HG02623 (cell line): Measurements from ENCODE around the gene SHISA9.
"Not testable (repeated sequence)": the region's sequence is repeated elsewhere in the genome, so short reads cannot be mapped to it uniquely, and the experiment has no call there.

Experiments used
- ATAC-seq: cut with Tn5 transposase; IDR thresholded peaks from one replicate; pipeline ENCODE4 v1.9.1; 2021; ENCODE audit warnings: moderate library complexity; ENCODE audit not compliant: unreplicated experiment

Gene SHISA9

DNA sequence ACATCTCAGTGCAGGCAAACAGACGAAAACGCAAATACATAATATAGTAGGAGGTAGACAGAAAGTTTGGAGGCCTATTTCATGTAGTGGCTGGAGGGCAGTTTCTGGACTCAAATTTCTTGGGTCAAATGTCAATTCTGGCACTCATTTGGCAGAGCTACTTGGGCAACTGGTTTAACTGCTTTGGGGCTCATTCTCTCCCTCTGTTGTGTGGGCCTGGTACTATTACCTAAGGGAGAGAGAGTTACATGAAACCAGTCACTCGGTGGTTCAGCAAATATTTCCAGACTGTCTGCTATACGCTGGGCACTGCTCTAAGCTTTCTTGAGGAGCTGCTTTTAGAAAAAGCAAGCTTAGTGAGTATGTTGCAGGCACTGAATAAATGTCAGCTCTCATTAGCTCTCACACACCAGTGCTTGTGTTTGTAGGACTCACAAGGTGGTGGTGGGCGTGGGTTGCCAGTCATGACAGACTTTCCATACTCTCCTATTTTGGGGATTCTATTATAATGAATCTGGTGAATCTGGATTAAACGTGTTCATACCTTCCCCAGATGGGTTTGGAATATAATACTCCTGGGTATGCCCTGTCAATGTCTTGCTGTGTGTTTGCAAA lies 1.8 kb upstream of the SHISA9 start:
- ATAC-seq, result no peak

DNA sequence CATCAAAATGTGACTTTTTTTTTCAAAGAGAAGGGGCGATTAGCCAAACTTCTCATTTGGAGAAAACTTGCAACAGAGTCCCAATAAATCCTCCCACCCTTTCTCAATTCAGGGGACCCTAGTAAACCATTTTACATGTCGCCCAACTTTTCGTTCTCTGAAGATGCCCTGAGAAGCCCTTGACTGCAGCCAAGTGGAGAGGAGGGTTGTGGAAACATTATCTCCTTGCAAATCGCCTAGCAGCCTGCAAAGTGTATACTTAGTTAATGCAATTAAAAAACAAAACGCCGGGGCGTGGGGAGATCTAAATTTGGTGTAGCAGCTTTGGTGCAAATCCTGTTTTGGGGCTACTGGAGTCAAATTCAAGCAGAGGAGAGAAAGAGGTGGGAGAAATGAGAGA lies 1.2 kb upstream of the SHISA9 start:
- no peak for ATAC-seq

DNA sequence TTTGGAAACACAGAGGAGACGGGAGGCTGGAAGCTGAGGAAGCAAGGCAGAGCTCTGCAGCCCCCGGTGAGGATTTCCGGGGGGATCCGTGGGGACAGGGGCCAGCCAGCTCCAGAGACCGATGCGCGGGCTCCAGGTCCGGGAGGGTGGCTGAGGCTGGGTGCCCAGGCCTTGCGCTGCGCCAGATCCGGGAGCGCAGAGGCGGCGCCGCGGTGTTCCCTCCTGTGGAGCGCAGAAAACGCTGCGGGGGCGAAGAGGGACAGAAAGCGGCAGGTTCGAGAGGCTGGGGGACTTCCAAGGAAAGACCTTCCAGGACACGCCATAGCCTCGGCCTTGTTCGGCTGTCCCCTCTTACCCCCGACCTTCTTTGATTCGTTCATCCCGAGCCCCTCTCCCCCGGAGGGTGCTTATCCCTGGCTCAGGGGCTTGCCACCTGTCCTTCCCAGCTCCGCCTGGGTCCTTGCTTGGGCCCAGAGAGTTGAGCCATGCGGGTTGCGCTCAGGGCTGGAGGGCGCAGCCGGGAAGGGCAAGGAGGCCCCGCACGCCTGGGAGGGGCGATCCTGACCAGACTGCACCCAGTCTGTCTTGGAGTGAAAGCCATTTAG lies 697 bp upstream of the SHISA9 start:
- no peak for ATAC-seq

DNA sequence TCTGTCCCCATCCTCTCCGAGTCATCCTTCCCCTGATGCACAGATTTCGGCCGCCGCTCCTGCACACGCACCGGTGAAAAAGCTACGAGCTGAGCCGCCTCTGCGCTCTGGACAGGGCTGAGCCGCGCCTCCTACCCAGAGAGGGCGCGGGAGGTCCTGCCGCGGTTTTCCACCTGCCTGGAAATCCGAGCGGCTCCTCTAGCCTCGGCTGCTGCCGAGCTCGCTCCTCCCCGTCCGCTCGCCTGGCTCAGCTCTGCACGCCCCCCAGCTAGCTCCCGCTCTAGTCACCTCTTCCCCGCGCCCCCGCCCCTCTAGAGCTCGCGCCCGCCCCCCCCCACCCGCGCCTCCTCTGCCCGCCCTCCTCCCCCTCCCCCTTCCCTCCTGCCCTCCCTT lies 198 bp upstream of the SHISA9 start:
- no peak for ATAC-seq

DNA sequence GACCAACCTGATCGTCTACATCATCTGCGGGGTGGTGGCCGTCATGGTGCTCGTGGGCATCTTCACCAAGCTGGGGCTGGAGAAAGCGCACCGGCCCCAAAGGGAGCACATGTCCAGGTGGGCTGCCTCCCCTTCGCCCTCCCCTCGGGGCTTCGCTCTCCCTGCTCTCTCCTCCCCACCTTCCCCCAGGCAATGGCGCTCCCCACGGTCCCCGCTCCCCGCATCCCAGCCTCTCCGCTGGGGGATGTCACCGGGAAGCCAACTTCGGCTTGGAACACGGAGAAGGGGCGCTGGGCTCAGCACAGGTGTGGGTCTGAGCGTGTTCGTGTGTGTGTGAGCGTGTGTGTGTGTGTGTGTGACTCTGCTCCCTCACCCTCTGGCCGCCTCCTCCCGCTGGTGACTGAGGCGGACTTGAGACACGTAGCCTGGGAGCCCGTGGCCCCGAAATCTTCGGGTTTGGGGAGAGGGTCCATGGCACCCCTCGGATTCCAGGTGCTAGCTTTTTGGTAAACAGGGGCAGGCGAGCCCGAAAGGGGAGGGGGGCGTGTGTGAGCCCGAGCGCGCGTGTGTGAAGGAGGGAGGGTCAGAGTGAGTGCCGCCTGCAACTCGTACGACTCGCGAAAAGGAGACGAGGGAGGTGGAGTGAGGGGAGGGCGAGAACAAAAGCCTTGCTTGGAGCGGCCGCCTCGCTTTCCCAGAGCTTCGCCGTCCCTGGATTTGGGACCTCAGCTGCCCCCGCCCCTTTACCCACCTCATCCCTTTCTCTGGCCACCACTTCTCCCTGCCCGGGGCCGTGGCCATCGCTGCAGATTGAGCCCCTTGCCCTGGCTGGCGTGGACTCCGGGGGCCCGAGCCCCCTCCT lies 1.3 kb downstream of the SHISA9 start:
- ATAC-seq, result no peak

DNA sequence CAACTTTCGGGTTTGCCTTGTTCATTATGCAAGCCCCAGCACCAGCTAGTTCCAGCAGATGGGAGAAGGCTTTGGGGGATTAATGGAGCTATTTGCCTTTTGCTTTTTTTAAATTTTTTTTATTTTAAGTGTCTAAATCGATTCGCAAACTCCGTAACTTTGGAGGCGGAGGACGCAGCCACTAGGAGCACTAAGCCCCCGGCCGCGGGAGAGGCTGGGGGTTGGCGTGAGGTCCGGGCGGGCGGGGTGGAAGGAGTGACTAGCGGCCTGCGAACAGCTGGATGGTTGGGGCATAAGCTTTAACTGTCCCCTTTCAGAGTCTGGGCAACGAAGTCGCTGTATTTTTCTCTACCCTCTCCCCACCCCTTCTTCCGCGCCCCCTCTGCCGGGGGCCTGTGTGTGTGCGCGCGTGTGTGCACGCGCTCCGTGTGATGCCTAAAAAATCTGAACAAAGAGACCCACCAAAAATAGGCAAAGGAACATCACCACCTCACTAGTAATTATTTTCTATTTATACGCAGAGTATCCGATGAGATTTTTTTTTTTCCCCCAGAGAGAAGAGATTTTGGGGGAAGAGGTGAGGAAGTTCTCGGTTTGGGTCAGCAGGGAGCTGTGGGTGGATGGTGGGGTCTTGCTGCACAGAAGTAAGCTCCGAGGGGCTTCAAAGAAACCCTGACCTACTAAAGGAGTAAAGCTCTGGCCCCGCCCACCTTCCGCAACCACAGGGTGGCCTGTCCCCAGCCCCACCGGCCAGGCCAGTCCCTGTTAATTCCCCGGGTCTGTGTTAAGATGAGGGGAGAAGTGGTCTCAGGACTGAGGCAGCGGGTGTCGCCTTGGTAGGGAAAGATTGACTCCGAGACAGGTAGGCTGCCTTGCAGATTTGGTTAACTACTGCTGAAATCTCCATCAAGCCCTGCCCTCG lies 2.3 kb downstream of the SHISA9 start:
- no peak for ATAC-seq

DNA sequence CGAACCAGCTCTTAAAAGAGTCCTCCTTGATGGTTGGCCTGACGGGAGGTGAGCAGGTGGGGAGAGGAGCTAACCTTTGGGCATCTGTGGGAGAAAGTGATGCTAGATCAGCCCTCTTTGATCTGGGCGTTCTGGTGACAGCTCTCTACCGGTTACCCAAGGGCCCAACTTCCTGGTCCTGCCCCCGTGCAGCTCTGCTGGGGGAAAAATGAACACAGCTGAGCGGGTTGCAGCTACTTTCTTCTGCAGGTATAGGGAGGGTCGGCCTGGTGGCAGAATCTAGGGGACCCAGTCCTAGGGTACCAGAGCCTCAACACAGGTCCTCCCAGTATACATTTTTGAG lies 2.9 kb downstream of the SHISA9 start:
- no peak for ATAC-seq

DNA sequence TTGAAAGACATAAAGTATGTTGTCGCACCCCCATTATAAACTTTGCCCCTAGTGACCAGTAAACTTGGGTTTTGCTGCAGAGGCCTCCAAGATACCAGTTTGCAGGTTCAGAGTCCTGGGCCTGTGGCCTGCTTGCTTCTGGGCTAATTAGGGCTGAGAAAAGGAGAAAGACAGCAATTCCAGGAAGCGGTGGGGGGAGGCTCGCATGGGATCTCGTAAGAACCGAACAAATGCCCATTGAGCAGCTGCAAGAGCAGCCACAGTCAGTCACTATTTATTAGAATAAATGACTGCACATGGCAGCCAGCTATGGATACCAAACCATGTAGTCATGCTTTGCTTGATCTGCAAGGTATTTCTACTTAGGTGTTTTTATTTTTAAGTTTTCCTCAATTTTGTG lies 4.9 kb downstream of the SHISA9 start:
- ATAC-seq, result no peak

DNA sequence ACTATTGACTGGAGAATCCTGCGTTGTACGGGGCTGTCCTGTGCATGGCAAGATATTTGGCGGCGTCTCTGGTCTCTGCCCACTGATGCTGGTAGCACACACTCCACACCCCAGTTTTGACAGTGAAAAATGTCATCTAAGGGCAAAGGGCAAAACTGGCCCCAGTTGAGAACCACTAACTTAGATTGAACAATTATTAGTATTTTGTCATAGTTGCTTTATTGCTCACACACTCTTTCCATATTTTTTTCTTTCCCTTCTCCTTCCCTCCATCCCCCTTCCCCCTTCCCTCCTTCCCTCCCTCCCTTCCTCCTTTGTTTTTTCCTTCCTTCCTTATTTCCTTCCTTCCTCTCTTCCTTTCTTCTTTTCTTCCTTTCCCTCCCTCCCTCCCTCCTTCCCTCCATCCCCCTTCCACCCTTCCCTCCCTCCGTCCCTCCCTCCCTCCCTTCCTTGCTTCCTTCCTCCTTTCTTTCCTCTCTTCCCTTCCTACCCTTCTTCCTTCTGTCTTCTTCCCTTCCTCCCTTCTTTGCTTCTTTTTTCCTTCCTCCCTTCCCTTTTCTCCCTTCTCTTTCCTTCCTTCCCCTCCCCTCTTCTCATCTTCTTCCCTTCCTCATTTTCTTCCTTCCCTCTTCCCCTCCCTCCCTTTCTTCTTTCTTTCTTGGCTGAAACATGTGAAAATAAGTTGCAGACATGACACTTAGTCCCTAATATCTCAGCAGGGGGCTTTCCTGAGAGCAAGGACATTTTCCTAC lies 5.5 kb downstream of the SHISA9 start:
- ATAC-seq, result no peak

DNA sequence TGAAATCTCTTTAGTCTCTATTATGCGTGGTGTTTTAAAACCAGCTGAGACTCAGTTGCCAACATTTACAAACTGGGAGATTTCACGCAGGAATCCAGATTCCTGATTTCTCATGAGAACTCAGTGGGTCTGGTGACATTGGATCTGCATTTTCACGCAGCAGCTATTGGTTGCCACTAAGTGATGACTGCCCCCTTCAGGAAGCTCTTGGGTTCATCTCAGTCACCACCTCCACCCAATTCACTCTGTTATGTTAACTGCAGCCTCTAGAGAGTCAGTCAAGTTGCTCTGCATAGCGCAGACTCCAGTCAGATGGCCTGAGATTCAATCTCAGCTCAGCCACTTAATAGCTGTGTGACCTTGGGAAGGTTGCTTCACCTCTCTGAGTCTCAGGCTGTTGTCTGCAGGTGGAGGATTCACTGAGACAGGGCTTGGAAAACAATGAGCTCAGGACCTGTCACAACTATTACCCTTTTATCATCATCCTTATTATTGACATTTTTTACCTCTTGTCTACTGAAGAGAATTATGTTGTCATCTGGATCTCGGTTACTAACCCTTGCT lies 6.4 kb downstream of the SHISA9 start:
- no peak for ATAC-seq

DNA sequence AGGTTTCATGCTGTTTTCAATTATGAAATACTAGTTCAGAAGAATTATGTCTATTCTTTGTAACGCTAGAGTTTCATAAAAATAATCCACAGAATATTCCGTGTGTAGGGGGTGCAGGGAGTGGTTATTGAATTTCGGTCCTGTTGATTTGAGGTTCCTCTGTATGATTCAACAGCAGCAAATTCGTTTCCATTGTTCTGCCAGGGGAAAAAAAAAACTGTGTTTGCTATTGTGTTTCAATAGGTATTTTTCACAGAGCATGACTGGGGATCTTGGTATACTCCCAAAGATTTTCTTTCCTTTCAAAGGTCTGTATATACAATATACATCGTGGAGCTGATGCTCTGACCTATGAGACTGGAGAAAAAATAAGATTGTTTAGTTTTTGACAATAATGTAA lies 15.8 kb downstream of the SHISA9 start:
- no peak for ATAC-seq

DNA sequence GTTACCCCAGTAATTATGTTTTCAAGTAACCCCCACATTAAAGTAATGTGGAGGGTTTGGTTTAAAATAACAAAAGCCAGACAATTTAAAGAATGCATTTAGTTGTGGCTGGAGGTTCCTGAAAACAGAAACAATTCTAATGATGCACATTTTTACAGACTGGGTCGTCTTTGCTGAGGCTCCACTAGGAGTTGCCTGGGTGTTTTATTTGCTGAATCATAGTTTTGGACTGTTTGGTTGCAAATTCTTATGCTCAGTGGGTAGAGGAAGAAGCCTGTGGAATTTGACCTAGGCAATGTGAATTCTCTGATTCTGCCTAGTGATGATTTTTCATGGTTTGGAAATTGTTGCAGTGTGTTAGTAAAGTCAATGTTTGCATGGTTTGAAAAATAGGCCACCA lies 16.3 kb downstream of the SHISA9 start:
- no peak for ATAC-seq

DNA sequence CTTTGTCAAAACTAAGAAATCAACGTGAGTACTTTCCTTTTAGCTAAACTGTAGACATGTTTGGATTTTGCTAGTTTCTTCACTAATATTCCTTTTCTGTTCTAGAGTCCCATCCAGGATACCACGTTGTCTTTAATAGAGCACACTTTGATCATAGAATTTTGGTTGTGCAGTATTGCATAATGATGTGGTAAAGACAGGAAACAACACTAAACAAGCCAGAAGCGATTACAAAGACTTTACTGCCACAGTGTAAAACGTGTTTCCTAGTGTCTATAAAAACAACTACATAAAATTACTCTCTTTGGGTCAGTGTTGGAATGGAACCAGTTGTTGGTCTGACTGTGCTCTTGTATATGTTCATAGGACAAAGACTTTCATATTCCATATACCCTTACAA lies 19.3 kb downstream of the SHISA9 start:
- no peak for ATAC-seq

DNA sequence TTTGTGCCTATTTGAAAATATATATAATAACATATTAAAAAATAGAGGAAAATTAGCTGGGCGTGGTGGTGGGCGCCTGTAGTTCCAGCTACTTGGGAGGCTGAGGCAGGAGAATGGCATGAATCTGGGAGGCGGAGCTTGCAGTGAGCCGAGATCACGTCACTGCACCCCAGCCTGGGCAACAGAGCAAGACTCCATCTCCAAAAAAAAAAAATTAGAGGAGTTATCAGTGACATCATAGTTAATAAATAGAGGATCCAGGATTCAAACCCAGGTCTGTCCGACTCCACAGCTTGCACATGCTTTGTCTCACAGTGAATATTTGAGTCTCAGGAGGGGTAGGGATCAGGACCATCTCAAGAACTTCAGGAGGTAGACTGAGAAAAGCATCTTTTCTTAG lies 22.2 kb downstream of the SHISA9 start:
- not testable (repeated sequence) for ATAC-seq

DNA sequence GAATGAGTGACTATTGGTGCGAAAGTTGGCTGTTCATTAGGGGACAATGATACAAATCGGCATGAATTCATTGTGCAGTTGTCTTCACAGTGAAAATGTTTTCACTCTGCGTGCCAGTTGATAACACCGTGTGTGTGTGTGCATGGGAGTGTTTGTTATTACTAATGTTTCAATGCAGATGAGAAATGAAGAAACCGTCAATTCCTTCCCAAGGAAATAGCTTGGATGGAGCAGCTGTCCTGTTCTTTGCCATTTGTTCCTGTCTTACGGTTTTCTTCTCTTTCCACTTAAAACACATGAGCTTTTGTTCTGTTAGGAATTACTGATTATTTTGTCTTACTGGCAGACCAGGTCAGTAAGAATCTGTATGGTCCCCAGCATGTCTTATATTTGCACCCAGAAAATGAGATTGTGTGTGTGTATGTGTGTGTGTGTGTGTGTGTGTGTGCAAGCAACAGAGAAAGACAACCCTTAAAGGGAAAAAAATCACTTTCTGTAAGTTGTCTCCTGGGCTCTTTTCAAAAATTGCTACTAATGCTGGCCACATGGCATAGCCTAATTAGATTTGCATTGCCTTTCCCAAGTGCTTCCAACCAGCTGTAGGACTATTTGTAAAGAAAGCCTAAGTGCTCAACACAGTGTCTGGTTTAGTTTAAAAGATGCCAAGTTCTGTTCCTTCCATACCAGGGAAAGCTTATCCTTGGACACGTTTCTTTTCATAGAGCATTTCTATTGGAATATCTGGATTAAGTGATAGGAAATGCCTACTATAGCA lies 23.8 kb downstream of the SHISA9 start:
- no peak for ATAC-seq

DNA sequence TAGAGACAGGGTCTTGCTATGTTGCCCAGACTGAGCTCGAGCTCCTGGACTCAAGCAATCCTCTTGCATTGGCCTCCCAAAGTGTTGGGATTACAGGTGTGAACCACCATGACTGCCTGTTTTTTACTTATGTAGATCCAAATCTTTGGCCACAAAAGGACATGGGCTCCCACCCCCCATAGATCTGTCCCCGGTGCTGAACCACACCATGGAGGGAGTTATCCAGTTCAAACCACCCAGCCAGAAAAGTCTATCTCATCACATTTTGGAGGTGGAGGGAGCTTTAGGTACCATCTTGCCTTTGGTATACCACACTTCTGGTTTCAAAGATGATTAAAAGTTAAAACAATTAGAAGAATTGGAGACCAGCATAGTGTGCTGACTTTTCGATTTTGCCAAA lies 26.2 kb downstream of the SHISA9 start:
- ATAC-seq, result no peak

DNA sequence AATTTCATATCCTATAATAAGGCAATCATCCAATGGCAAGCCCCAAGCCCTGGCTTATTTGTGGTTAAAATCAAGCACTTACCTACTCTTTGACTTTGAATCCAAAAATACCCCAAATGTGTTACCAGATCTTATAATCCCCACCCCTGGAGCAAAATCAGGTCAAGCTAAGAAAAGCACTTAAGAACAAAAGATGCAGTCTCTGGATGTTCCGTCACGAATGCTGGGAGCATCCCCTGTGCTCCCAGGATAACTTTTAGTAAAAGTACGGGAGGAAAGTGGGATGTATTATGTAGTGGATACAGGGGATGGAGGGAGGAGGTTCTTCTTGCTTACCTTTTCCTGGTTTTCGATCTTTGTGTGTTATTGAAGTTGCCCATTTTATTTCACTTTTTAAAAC lies 29.5 kb downstream of the SHISA9 start:
- no peak for ATAC-seq

DNA sequence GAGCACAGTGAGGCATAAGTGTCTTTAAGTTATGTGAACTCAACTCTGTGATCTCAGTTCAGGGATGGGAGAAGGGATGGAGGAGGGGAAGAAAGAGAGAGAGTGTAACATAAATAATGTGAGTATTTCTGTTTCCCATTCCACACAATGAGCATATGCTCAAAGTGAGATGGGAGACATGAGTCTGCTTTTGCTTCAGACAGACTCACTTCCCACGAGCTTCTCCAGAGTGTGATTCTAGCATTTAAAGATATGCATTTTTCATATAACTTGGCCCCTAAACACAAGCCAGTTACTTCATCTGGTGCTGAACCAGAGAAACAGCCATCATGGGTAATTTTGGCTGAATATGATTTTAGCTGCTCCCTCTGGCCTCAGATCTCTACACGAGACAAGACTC lies 35.0 kb downstream of the SHISA9 start:
- no peak for ATAC-seq

DNA sequence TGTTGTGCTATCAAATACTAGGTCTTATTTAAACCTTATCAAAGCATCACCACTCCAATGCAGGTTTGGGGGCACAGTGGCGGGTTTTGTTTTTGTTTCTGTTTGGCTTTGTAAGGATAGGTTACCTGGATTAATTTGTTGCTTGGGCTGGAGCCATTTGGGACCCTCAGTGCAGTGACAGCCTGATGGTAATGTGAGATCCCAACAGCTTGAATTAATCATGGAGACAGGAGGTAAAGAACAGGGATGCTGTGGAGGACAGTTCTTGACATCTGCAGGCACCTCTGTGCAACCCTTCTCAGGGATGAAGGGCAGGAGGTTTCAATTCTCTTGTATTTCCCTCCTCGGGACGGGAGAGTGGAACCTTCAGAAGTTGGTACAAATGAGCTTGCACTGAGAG lies 40.5 kb downstream of the SHISA9 start:
- no peak for ATAC-seq

DNA sequence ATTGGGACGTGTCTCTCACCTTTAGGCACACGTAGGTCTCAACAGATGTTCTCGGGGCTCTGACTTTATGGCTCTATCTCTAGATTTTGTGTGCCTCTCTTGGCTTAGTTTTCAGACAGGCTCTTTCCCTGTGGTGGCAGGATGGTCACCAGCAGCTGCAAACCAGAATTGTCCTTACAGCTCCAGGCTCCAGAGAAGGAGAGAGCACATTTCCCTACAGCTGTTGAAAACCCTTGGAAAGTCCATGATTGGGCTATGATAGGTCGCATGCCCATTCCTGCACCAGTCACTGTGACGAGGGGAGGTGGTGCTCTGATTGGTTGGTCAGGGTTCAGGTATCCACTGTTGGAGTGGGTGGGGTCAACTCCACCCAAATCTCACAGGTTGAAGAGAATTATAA lies 41.5 kb downstream of the SHISA9 start:
- no peak for ATAC-seq
